WTC11 (cell line): ENCODE results near the gene CPB2. TPM values are rescaled to one million over a fixed set of nuclear protein-coding genes. Genes with fewer than 3 reads are reported as not detected.

Experiments
- ATAC-seq: fragments of 200-7000 bp; cut with Tn5 transposase; 2 replicates; pipeline ENCODE4 v1.10.0; 2021; ENCODE audit warnings: mild to moderate bottlenecking, moderate library complexity
- CTCF ChIA-PET: fragments of 300-600 bp; sonication (Branson Sonifier 250); formaldehyde crosslinking; loops from one replicate; lab custom pipeline; 2021; ENCODE audit warnings: antibody characterized with exemption; lab: Charles Lee
- POLR2A ChIA-PET: fragments of 350-600 bp; sonication (Branson Sonifier 250); formaldehyde crosslinking; loops from one replicate; lab custom pipeline; 2021; ENCODE audit warnings: antibody characterized with exemption; lab: Charles Lee
- DNase-seq: peaks from one replicate; pipeline ENCODE4 v3.0.0; 2021; ENCODE audit warnings: low spot score
- H3K27ac Mint-ChIP-seq: 2 replicates; pipeline ENCODE4 v1.8.0; 2021; ENCODE audit warnings: mixed read lengths
- H3K27me3 Mint-ChIP-seq: 2 replicates; pipeline ENCODE4 v1.8.0; 2021; ENCODE audit warnings: low read depth, mild to moderate bottlenecking, moderate library complexity, mixed read lengths
- H3K36me3 Mint-ChIP-seq: 2 replicates; pipeline ENCODE4 v1.8.0; 2021; ENCODE audit warnings: mixed read lengths
- H3K4me1 Mint-ChIP-seq: 2 replicates; pipeline ENCODE4 v1.8.0; 2022; ENCODE audit warnings: mixed read lengths
- H3K4me3 Mint-ChIP-seq: 2 replicates; pipeline ENCODE4 v1.8.0; 2021; ENCODE audit warnings: mild to moderate bottlenecking, moderate library complexity, mixed read lengths
- H3K9me3 Mint-ChIP-seq: 2 replicates; pipeline ENCODE4 v1.8.0; 2021; ENCODE audit warnings: mixed read lengths
- ATF2 ChIP-seq: sonication (generic); formaldehyde crosslinking; IDR thresholded peaks from 2 replicates; pipeline ENCODE4 v1.8.1; 2022; ENCODE audit warnings: low read depth, missing genetic modification reagents, borderline replicate concordance
- ATF6 ChIP-seq: sonication (generic); formaldehyde crosslinking; IDR thresholded peaks from 2 replicates; pipeline ENCODE4 v1.8.1; 2023; ENCODE audit warnings: mild to moderate bottlenecking, missing genetic modification reagents
- CBFB ChIP-seq: sonication (generic); formaldehyde crosslinking; IDR thresholded peaks from 2 replicates; pipeline ENCODE4 v1.8.1; 2022; ENCODE audit warnings: mild to moderate bottlenecking, low read depth, missing genetic modification reagents
- CREB1 ChIP-seq: sonication (generic); formaldehyde crosslinking; IDR thresholded peaks from 2 replicates; pipeline ENCODE4 v1.8.0; 2023; ENCODE audit warnings: mild to moderate bottlenecking, missing genetic modification reagents
- E2F1 ChIP-seq: sonication (generic); formaldehyde crosslinking; IDR thresholded peaks from 2 replicates; pipeline ENCODE4 v1.8.0; 2022; ENCODE audit warnings: mild to moderate bottlenecking, missing genetic modification reagents
- FOXJ3 ChIP-seq: sonication (generic); formaldehyde crosslinking; IDR thresholded peaks from 2 replicates; pipeline ENCODE4 v1.9.0; 2021; ENCODE audit warnings: missing genetic modification reagents, mild to moderate bottlenecking, borderline replicate concordance
- FOXK1 ChIP-seq: sonication (generic); formaldehyde crosslinking; IDR thresholded peaks from 2 replicates; pipeline ENCODE4 v1.8.0; 2022; ENCODE audit warnings: mild to moderate bottlenecking, moderate library complexity, missing genetic modification reagents
- HMGXB4 ChIP-seq: sonication (generic); formaldehyde crosslinking; IDR thresholded peaks from 2 replicates; pipeline ENCODE4 v1.8.1; 2023; ENCODE audit warnings: mild to moderate bottlenecking, moderate library complexity, missing genetic modification reagents
- NFATC4 ChIP-seq: fragments of 250-450 bp; sonication (Bioruptor Pico); IDR thresholded peaks from 2 replicates; pipeline ENCODE4 v1.9.0; 2021; ENCODE audit warnings: mild to moderate bottlenecking
- RELA ChIP-seq: sonication (generic); formaldehyde crosslinking; IDR thresholded peaks from 2 replicates; pipeline ENCODE4 v1.8.1; 2022; ENCODE audit warnings: missing genetic modification reagents, mild to moderate bottlenecking, borderline replicate concordance
- SMAD3 ChIP-seq: sonication (generic); formaldehyde crosslinking; IDR thresholded peaks from 2 replicates; pipeline ENCODE4 v1.8.0; 2022; ENCODE audit warnings: missing genetic modification reagents, mild to moderate bottlenecking, borderline replicate concordance
- TEAD1 ChIP-seq: sonication (generic); formaldehyde crosslinking; IDR thresholded peaks from 2 replicates; pipeline ENCODE4 v1.8.0; 2022; ENCODE audit warnings: mild to moderate bottlenecking, missing genetic modification reagents
- ZNF121 ChIP-seq: sonication (generic); formaldehyde crosslinking; IDR thresholded peaks from 2 replicates; pipeline ENCODE4 v1.8.0; 2023; ENCODE audit warnings: missing genetic modification reagents
- ZNF416 ChIP-seq: fragments of 250-450 bp; sonication (Bioruptor Pico); IDR thresholded peaks from 2 replicates; pipeline ENCODE4 v1.9.0; 2021; ENCODE audit warnings: mild to moderate bottlenecking, inconsistent platforms
- ZNF423 ChIP-seq: fragments of 250-450 bp; sonication (Bioruptor Pico); IDR thresholded peaks from 2 replicates; pipeline ENCODE4 v2.1.2; 2022; ENCODE audit warnings: mild to moderate bottlenecking, moderate library complexity
- ZNF425 ChIP-seq: fragments of 250-450 bp; sonication (Bioruptor Pico); conservative IDR thresholded peaks from 2 replicates; pipeline ENCODE4 v1.9.0; 2021; ENCODE audit warnings: mild to moderate bottlenecking
- ZNF512 ChIP-seq: sonication (generic); formaldehyde crosslinking; IDR thresholded peaks from 2 replicates; pipeline ENCODE4 v1.8.1; 2022; ENCODE audit warnings: missing genetic modification reagents, borderline replicate concordance
- total RNA-seq: library from RNA; stranded (reverse); gene quantifications from 3 replicates; pipeline ENCODE4 v1.2.3, GENCODE V29; 2021
- TF ChIP-seq, protein P1 (sequence below): fragments of 250-450 bp; sonication (Bioruptor Pico); IDR thresholded peaks from 2 replicates; pipeline ENCODE4 v1.9.0; 2021; ENCODE audit warnings: mild to moderate bottlenecking
- TF ChIP-seq, protein P2 (sequence below): sonication (generic); formaldehyde crosslinking; conservative IDR thresholded peaks from 2 replicates; pipeline ENCODE4 v1.8.1; 2022; ENCODE audit warnings: mild to moderate bottlenecking, missing genetic modification reagents

The CPB2 gene
- total RNA-seq, 1 experiment from 2014 or later: 0.33 TPM

GRCh38 chr13:46039411-46040182 is 65.2 kb downstream of the CPB2 start:
- DNase-seq: no peak
- Mint-ChIP-seq H3K4me1 (no peaks in the 10 kb centered on the region), H3K4me3 (no peak overlapping the region), H3K27me3 (no peaks in the 10 kb centered on the region), H3K9me3 (no peaks in the 10 kb centered on the region), H3K36me3 (peaks cover 35% of the 10 kb centered on the region), H3K27ac (no peak overlapping the region)
- CTCF ChIA-PET: no interaction called here
- no peak for ATAC-seq
- POLR2A ChIA-PET: no interaction called here
- TF ChIP-seq, protein P1, sequence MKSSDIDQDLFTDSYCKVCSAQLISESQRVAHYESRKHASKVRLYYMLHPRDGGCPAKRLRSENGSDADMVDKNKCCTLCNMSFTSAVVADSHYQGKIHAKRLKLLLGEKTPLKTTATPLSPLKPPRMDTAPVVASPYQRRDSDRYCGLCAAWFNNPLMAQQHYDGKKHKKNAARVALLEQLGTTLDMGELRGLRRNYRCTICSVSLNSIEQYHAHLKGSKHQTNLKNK (CRISPR knock-in tag): no peak

DNA sequence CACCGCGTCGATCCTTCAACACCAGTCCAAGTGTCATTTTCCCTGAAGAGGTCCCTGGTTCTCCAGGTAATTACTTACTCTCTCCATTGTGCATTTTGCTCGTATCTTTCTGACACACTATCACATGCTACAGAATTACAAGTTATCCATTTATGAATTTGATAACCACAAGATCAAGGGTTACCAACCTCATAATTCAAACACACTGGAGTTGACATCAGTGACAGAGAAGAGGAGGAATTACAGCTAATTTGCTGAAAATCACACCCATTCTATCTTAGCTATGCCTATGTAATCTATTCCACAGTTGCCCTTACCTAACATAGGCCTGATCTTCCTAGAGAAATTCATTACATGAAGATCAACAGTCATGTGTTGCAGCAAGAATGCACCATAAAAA is 66.5 kb downstream of the CPB2 start:
- Mint-ChIP-seq H3K4me3 (no peak overlapping the region), H3K27me3 (no peaks in the 10 kb centered on the region), H3K36me3 (peaks cover 37% of the 10 kb centered on the region), H3K4me1 (no peaks in the 10 kb centered on the region), H3K27ac (no peak overlapping the region), H3K9me3 (no peaks in the 10 kb centered on the region)
- no peak for ATAC-seq
- ChIA-PET CTCF (no interaction called here), POLR2A (no interaction called here)
- no peak for DNase-seq
- no peak for TF ChIP-seq ZNF416 (CRISPR knock-in tag)
- TF ChIP-seq NFATC4 (CRISPR knock-in tag): no peak

DNA sequence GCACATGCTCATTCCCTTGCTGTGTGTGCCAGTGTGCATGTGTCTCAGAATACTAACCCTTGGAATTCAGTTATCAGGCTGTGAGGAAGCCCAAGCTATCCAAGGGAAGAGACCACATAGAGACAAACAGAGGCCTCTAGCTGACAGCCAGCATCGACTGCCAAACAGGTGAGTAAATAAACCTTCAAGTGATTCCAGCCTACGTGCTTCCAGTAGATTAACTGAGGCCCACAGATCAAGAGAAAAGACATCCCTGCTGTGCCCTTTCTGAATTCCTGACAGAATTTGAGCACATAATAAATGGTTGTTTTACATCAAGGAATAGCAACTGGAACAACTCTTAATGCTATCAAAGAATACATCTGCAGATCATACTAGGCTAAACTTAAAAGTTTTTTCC is 69.8 kb downstream of the CPB2 start:
- Mint-ChIP-seq H3K36me3 (peaks cover 45% of the 10 kb centered on the region), H3K4me1 (no peaks in the 10 kb centered on the region), H3K27ac (no peak overlapping the region), H3K9me3 (peaks cover 18% of the 10 kb centered on the region), H3K4me3 (no peak overlapping the region), H3K27me3 (no peaks in the 10 kb centered on the region)
- ATAC-seq: no peak
- CTCF ChIA-PET: no interaction called here
- POLR2A ChIA-PET: no interaction called here
- no peak for DNase-seq
- TF ChIP-seq ZNF512 (CRISPR knock-in tag) (no peak), SMAD3 (CRISPR knock-in tag) (no peak), ZNF423 (CRISPR knock-in tag) (no peak), HMGXB4 (CRISPR knock-in tag) (no peak), FOXK1 (CRISPR knock-in tag) (no peak), ATF2 (no peak), TEAD1 (CRISPR knock-in tag) (no peak), CREB1 (CRISPR knock-in tag) (no peak), FOXJ3 (CRISPR knock-in tag) (no peak), CBFB (CRISPR knock-in tag) (no peak), ATF6 (CRISPR knock-in tag) (no peak), ZNF425 (no peak), E2F1 (CRISPR knock-in tag) (no peak), ZNF121 (CRISPR knock-in tag) (no peak), RELA (no peak)
- TF ChIP-seq, protein P2, sequence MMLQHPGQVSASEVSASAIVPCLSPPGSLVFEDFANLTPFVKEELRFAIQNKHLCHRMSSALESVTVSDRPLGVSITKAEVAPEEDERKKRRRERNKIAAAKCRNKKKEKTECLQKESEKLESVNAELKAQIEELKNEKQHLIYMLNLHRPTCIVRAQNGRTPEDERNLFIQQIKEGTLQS: no peak
